SK-N-MC (cell line): ENCODE measurements around the gene THTPA.

Experiments
- EZH2 ChIP-seq: fragments of 200-600 bp; sonication (generic); IDR thresholded peaks from one replicate; pipeline ENCODE4 v1.6.1; 2017; ENCODE audit warnings: antibody characterized with exemption
- POLR2AphosphoS5 ChIP-seq: IDR thresholded peaks from 2 replicates; pipeline ENCODE4 v1.6.1; 2012; ENCODE audit warnings: mild to moderate bottlenecking, low read depth, low read length, borderline replicate concordance

GRCh38 chr14:23564181-23564812 lies 8.2 kb downstream of the THTPA start:
- TF ChIP-seq POLR2AphosphoS5: no peak
- TF ChIP-seq EZH2: no peak
